SK-N-SH (cell line): ENCODE results near the gene OR8U1.

ENCODE experiments used
- EP300 ChIP-seq, 2 experiments: IDR thresholded peaks; 2 replicates each; pipeline versions ENCODE4 v1.4.0 to v1.6.1; 2012; ENCODE audit warnings: borderline replicate concordance in 1 of 2, low read depth in 1 of 2, low read length in 1 of 2
- MXI1 ChIP-seq: IDR thresholded peaks from 2 replicates; pipeline ENCODE4 v1.6.1; 2012; ENCODE audit warnings: mild to moderate bottlenecking, low read depth, low read length, improper control_type of control experiment
- POLR2AphosphoS5 ChIP-seq: IDR thresholded peaks from 2 replicates; pipeline ENCODE4 v1.6.1; 2012; ENCODE audit warnings: low read depth, low read length
- RAD21 ChIP-seq: IDR thresholded peaks from 2 replicates; pipeline ENCODE4 v1.6.1; 2012; ENCODE audit warnings: mild to moderate bottlenecking, low read length
- SMC3 ChIP-seq: IDR thresholded peaks from 2 replicates; pipeline ENCODE4 v1.6.1; 2012; ENCODE audit warnings: low read depth, low read length, improper control_type of control experiment
- TF ChIP-seq, protein P1 (sequence below): IDR thresholded peaks from 2 replicates; pipeline ENCODE4 v1.4.0; 2012; ENCODE audit warnings: low read depth

DNA sequence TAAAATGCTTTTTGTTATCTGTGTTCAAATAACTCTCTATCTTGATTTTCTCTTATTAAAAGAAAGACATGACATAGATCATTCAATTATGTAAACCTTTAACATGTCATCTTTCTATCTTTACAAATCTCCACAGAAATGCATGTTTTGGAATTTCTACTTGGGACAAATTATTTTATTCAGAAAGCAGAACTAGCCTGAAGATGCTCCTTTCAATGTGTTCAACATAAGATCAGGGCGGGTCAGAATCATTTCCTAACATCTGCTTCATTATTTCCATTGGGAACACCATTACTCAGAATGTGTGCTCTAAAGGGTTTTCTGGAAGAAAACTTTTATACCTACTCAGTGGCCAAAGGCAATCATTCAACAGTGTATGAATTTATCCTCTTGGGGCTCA is 37.0 kb downstream of the OR8U1 start, which contains the start of gene OR5AL1:
- TF ChIP-seq SMC3 (no peak), RAD21 (no peak), POLR2AphosphoS5 (no peak), EP300 (IDR thresholded peaks at IDR 0.05; ENCODE audit: borderline replicate concordance in 1 of 2, low read depth in 1 of 2, low read length in 1 of 2) (no peak), MXI1 (no peak)
- TF ChIP-seq, protein P1, sequence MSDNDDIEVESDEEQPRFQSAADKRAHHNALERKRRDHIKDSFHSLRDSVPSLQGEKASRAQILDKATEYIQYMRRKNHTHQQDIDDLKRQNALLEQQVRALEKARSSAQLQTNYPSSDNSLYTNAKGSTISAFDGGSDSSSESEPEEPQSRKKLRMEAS = no peak
